NCI-H1694 treated with DMSO at 0.1 percent for 48 hours (cell line): ENCODE measurements around the gene NRXN3.

Experiments
- DNase-seq: peaks from one replicate; lab custom pipeline; 2025; lab: John Stamatoyannopoulos, UW

NRXN3 gene

DNA sequence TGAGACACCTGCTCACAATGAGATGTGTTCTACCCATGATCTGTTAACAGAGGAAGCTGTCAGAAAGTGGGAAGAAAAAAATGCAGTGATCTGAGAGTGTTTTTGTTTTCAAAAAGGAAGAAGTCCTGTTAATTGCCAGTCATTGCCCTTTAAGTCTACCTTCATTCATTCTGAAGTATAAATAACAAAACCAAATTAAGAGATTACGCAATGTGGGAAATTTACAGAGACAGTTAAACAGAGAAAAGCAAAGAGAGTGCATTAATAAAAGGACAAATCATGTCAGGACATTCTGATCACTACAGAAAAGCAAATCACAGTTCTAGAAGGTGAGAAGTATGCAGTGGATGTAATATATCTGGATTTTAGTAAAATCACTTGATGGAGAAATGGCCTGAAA, 154.2 kb downstream of the NRXN3 start:
- DNase-seq: no peak

DNA sequence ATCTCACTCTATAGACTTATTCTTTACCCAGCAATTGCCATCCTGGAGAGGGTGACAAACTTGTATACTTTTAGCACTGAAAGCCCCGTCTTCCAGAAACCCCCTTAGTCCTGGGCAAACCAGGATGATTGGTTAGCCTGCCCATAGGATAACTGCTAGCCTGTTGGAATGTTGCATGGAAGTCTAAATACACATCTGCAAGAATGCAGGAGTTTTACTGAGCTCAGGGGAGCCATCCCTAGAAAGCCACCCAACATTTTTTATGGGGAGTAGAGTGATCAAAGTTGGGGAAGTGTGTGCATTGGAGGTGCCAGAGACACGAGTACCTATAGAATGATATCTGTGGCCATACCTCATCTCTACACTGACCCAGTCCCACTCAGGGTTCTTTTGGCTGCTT, 155.7 kb downstream of the NRXN3 start:
- no peak for DNase-seq

DNA sequence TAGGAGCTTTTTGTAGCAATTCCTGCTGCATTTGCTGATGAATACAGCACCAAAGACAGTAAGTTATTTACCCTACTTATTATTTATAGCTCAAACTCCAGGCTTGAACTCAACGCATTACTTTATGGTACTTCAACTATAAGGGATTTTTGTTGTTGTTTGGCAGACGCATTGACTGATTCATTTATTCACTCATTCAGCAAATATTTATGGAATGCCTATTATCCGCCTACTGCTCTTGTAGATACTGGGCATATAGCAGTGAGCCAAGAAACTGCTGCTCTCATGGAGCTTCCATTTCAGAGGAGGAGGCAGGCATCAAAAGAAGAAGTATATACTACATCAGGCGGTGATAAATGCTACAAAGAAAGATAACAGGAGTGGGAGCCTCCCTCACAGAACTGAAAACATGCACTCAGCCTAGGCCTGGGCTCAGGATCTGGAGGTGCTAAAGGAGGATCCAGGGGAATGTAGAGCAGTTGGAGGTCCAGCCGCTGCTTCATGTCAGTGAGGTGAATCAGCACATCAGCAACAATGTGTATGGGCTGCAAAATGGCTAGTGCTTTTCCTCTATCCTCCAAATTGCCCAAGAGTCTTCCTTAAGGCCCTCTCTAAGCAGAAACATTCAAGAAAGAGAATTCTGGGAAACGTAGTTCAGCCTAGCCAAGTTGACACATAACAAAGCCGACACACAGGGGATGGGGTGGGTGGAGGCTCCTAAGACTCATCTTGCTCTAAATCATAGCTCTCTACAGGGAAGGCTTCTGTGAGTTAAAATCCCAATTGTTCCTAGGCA, 157.5 kb downstream of the NRXN3 start:
- no peak for DNase-seq

DNA sequence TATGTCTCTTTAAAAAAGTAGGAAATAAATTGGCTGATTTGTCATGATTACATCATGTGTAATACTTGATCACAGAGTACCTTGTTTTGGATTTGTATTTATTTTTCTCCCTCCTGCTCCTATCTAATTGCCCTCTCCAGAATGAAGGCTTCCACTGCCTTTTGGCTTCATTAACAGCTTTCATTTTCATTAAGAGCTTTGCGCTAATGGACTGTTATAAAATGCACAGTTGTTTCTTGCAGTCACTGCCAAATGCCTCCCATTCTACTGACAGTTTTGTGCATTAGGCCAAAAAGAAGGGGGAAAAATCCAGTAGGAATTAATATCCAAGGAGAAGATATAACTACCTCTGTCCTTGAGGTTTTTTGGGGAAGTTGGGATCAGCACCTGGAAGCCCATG, 159.2 kb downstream of the NRXN3 start:
- DNase-seq: peak; percentile 94

DNA sequence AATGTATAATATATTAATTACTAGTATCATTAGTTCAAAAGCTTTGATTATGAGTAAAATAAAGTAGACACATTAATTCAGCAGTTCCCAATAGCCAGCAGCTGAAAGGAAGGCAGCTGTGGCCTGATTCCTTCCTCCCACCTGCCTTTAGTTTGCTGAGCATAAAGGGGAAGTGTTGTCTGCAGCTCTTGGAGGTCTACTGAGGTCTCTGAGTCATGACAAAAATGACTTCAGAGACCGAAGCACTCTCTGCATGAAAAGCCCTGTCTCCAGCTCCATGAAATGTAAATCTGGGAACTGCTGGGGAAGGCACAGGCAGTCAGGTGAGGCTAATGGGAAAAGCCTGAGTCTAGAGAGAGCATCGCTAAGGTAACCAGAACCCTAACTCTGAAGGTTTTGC, 165.4 kb downstream of the NRXN3 start:
- DNase-seq: no peak

DNA sequence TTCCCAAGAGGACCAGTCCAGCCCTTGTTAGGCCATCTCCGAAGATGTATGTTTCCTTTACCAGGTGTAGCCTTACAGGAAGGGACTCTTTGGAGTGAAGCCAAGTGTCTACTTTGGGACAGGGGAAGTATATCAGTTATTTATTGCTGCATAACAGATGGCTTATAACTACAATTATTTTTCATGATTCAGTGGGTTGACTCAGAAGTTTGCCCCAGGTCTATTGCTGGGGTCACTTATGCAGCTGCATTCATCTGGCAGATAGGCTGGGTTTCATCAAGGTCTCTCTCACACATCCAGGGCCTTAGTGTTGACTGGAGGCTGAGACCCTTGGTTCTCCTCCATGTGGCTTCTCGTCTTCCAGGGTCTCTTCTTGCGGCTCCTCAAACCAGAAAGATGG, 170.1 kb downstream of the NRXN3 start:
- peak; percentile 39 for DNase-seq

DNA sequence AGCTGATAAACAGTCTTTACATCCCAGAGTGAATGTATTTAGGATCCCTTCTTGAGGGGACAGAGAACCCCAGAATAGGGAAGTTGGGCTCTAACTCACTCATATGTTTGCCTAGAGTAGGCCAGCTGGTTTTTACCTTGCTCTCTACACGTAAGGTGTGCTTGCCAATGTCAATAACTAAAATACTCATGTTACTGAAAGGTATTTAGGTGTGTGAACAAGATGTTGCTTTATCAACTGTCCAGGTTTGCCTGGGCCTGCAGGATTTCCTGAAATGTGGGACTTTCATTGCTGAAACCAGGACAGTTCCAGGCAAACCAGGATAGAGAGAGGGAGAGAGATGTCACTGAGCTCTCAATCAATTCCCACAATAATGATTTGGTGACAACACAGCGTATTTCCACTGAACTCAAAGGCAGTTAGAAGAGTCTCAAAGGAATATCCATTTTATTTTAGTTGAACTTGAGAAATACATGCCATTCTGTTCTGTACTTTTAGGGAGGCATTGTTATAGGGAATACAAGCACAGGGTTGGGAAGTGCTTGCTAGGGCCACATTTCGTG, 171.7 kb downstream of the NRXN3 start:
- no peak for DNase-seq

DNA sequence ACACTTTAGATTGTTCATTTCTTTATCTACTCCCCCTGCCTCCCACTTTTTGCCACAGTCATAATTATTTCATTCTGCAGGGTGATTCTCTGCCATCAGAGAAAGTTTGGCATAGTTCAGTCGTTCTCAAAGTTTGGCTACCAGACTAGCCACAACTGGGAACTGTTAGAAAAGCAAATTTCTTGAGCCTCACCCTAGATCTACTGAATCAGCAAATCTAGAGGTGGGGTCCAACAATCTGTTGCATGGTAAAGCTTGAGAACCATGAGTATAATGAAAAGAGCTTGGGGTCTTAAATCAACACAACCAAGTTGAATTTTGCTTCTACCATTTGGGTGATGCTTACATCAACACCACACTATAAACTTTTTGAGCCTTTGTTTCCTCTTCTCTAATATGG, 172.7 kb downstream of the NRXN3 start:
- no peak for DNase-seq

DNA sequence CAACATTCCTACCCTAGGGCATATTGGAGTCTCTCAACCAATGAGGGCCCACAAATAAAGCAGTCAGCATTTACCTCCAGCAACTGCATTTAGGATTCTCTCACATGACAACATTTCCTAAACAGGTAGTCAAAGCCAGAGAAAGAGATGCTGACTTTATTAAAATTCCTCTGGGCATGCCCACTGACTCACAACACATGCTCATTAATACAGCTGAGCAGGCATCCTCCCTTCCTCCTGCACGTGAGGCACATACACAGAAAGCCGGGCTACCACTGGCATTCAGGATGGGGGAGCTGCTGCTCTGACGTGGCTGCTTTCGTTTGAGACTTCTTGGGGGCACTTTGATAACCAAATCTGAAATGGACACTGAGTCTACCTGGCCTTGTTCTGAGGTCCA, 174.1 kb downstream of the NRXN3 start:
- DNase-seq: no peak

DNA sequence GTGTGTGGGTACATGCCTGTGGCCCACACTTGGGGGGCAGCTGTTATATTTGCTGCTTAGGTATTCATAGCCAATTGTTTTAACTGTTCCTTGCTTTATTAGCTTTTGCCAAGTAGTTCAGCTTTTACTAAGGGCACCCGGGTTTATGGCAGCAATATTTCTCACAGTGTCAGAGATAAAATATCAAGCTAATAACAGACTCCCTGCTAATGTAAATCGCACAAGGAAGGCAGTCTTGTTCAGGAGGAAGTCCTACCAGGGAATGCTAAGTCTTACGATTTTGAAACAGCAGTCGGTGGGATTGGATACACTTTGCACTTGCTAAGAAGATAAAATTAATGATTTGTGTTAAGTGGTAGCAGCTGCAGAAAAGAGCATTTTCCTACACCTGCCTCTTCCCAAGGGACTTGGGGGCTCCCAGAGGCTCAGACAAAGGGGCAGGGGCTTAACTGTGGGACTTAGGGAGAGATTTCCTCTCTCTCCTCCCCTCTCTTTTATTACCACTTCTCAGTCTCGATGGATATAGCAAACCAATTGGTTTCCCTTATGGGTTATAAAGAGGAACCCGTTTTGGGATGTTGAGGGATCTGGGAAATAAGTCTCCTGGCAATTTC, 175.1 kb downstream of the NRXN3 start:
- DNase-seq: no peak

DNA sequence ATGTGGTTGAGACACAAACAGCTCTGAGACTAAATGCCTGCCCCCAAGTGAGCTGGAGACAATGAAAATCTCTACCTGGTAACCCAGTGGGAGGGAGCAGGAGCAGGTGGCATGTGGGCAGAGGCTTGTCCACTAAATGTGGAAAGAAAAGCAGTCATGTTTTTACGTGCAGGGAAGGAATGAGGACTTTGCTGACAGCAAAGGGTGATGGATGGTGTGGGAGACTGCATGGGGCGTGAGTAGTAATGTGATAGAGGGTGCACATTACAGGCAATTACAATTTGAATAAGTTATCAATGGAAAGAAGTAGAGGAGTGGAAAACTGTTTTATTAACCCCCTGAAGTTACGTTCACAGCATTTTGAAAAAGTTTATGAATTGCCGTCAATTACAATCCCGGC, 176.6 kb downstream of the NRXN3 start:
- DNase-seq: no peak

DNA sequence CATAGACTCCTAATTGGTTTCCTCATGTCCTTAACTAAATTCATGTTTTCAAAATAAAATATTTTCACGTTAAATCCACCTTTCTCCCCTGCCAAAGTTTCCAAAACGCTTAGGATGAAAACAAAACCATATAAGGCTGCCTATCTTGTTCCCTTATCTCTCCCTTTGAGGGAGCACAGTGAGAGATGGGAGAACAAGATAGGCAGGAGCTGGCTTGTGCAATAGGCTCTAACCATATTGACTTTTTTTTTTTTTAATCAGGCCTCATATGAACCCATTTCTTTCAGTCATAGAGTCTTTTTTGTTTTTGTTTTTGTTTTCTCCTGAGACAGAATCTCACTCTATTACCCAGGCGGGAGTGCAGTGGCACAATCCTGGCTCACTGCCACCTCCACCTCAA, 184.9 kb downstream of the NRXN3 start:
- DNase-seq: no peak

DNA sequence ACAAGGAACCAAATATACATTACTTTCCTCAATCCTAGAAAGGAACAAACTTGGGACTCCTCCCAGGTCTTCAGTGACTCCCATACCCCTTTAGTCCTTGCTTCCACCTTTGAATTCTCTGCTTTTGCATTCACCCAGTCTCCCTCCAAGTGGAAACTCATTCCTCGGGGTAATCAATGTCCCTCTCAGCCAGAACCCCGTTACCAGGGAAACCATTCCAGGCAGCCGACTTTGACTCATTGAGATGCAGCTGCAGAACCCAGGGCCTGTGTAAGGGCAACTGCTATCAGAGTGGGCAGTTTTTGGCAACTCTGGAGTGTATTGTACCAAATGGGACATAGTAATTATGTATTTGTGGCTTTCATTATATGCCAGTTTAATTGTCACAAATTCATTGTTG, 186.2 kb downstream of the NRXN3 start:
- no peak for DNase-seq

DNA sequence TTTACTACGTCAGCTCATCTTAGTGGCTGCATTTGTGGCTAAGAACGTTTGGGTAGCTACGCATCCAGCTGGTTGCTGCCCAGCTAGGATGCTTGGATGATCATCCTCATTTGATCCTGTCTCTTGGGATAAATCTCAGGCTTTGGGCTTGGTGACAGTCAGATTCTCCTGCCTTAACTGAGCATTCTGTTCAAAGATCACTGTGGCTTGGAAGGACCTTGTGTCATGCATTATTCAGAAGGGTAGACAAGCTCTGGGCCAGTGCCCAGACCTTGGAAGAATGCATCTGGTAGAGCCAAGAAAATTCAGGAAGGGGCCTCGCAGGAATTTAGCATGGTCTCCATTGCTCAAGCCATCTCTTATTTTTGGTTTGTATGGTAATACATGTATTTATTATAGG, 188.4 kb downstream of the NRXN3 start:
- no peak for DNase-seq

DNA sequence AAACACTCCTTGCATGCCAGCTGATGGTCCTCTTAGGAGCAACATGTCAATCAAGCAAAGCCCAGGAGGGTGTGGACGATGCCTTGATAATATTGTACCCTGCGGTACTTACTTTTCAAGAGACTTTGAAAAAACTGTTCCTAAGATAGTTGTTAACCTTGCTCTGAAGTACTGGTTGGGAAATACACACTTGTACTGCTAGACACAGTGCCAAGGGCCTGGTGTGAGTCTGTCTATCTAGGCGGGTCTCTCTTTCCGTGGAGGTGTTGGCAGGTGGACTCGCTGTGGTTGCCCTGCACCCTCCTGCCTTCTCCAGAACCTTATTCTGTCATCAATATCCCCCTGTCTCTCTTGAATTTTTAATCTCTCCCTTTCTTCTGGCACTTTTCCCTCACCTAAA, 189.4 kb downstream of the NRXN3 start:
- DNase-seq: no peak

DNA sequence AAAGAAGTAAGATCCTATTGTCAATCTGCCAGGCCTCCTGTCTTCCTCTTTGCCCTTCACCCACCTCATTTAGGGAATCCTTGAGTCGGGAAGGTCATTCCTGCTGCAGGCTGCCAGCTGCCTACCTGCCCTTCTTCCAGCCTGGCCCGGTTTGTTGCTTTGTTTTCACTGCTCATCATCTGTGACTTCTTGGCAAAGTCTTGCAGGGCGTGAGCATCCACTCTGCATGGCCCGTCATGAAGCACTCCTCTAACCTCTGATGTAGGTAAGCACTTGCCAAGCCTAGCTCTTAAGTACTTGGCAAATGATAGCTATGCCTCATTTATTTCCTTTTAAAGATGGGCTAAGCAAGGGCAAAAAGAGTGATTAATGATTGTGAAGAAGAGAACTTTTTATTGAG, 192.8 kb downstream of the NRXN3 start:
- no peak for DNase-seq

DNA sequence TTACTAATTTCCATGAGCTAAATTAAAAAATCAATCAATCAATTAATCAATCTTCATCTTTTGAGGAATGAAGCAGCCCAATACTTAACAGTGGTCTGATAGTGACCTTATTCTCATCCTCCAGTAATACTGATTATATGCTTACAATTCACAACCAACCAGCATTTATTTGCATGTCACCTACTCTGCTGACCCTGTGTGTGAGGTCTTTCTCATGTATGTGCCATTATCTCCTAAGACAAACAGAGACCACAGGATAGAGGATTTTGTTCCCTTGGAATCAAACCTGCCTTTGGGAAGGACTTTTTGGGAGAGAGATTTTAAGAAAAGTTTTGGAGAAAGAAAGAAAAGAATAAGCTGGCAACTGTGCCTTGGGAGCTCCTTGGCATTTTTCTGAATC, 197.2 kb downstream of the NRXN3 start:
- no peak for DNase-seq

DNA sequence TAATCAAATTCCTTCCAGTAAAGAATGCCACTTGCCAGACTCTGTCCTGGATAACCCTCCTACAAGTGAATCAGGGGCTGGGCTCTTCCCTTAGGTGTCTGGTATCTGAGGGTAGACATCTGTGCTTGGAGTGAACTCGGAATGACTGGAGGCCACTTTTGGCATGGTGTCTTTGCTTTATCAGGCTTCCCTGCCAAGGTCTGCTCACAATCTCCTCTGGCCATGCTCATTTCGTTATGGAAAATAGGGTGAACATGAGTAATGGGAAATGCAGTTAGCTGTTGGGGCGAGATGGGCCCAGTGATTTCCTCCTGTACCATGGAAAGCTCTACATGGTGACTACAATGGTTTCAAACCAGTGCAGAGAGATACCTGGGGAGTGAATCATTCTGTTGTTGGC, 212.9 kb downstream of the NRXN3 start:
- DNase-seq: no peak

DNA sequence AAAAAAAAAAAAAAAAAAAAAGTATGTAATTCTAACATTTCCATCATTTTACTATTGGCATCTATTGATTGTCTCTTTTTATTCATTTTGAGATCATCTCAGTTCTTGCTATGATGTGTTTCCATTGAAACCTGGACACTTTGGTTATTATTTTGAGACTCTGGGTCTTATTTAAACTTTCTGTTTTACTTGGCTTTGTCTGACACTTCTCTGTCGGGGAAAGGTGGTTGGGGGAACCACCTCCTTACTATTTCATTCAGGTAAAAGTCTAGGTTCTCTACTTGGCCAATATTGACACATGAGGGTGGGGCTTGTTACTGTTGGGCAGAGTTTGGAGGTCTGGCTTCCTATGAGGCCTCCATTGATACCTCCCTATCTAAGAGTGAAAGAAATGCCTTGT, 228.0 kb downstream of the NRXN3 start:
- DNase-seq: no peak

DNA sequence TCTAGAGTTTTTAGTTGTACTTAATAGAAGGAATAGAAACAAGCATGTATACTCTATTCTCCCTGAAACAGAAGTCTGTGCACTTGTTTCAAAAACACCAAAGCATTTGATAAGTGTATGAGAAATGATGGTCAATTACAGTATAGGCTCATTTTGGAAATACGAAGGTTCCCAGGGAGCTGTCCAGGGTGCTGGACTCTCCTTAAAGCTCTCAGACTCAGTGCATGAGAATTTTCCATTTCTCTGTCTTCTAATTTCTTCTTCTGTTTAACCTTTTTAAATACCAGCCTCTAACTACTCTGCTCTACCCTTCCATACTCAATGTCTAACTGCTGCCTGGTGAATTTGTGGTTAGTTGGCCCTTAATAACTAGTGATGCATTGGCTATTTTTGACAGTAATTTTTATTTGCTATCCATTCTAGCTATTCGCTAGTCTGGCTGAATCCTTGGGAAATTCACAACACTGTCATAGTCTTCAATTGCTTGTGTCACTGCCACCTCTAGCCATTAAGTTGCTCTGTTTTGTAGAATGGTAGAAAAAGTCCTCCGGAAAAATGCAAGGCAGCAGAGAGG, 229.2 kb downstream of the NRXN3 start:
- no peak for DNase-seq

DNA sequence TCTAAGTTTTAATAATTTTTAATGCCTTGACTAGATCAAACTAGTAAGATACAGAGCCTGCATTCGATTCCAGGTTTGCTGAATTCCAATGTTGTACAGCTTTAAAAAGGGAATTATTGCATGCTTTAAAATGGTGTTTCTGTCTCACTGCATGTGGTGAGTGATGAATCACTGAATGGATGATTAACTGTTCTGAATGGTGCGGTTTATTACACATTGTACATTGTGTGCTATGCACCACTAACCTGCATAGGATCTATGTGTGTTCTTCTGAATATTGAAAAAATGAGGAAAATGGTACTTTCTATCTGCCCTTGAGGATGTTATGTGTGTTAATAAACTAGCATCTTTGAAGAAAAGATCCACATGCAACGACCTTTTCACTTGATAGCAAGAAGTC, 231.7 kb downstream of the NRXN3 start:
- no peak for DNase-seq

DNA sequence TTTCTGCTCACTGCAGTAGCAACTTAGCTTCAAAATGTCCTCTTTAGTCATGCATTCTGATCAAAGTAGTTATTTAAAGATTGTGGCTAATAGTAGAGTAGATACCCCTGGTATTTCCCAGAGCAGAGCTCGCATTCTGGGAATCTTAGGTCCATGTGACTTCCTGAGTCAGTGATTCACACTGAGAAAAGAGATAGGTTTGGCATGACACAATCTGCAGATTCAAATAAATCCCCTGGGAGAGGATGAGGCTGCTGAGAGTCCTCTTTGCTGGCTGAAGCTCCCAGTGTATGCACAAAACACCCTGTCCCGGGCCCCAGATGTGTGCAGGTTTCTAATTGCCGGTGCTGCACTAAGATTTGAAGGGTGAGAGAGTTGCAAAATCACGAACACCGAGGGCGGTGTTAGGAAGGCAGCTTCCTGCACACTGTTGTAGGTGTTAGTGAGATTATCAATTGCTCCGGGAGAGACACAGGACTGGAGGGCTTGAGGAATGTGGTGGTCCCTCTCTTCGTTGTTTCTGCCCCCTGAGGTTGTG, 233.2 kb downstream of the NRXN3 start:
- DNase-seq: no peak
